Mesodermal cell (in vitro differentiated cells): ENCODE measurements around the gene TKT.
"Not testable (repeated sequence)": the region's sequence is repeated elsewhere in the genome, so short reads cannot be mapped to it uniquely, and the experiment has no call there.

ENCODE experiments used
- H3K27ac ChIP-seq: 2 replicates; pipeline ENCODE4 v1.7.0; 2013; ENCODE audit warnings: mild to moderate bottlenecking, low read depth, low read length, moderate library complexity; ENCODE audit not compliant: severe bottlenecking
- H3K36me3 ChIP-seq: 2 replicates; pipeline ENCODE4 v1.7.1; 2013; ENCODE audit warnings: mild to moderate bottlenecking, low read length, moderate library complexity; ENCODE audit not compliant: control insufficient read depth, insufficient read depth
- H3K4me1 ChIP-seq: one replicate; pipeline ENCODE4 v1.7.1; 2013; ENCODE audit warnings: mild to moderate bottlenecking, low read length; ENCODE audit not compliant: insufficient read depth, control insufficient read depth, poor library complexity, severe bottlenecking
- H3K4me3 ChIP-seq: 2 replicates; pipeline ENCODE4 v1.7.0; 2013; ENCODE audit warnings: low read length, control low read depth, mild to moderate bottlenecking; ENCODE audit not compliant: insufficient read depth, poor library complexity, severe bottlenecking; ENCODE audit errors: extremely low read depth
- H3K9me3 ChIP-seq: 2 replicates; pipeline ENCODE4 v1.7.1; 2013; ENCODE audit warnings: mild to moderate bottlenecking, low read length, moderate library complexity; ENCODE audit not compliant: control insufficient read depth
- WGBS, 2 experiments: methylation state at CpG; one replicate each; pipeline ENCODE4 v1.1.5; 2013; ENCODE audit warnings: missing lambda C conversion rate in 2 of 2; ENCODE audit not compliant: insufficient coverage in 2 of 2; 5-methylcytosine and 5-hydroxymethylcytosine counted together

TKT gene

GRCh38 chr3:53259427-53260259 lies 3.8 kb upstream of the TKT start:
- no peaks in the 10 kb centered on the region for H3K36me3 ChIP-seq
- H3K27ac ChIP-seq = no peak overlapping the region
- WGBS, 2 experiments = 67 to 73% methylated on average over 8 to 9 of the region's 9 CpGs
- no peaks in the 10 kb centered on the region for H3K9me3 ChIP-seq
- peaks cover 9% of the 10 kb centered on the region for H3K4me1 ChIP-seq
- H3K4me3 ChIP-seq = no peak overlapping the region

GRCh38 chr3:53258600-53259426 lies 3.0 kb upstream of the TKT start:
- H3K4me1 ChIP-seq = peaks cover 12% of the 10 kb centered on the region
- 62 to 64% methylated on average over 8 of the region's 8 CpGs for WGBS, 2 experiments
- no peak overlapping the region for H3K4me3 ChIP-seq
- peaks cover 5% of the 10 kb centered on the region for H3K36me3 ChIP-seq
- H3K27ac ChIP-seq = no peak overlapping the region
- H3K9me3 ChIP-seq = no peaks in the 10 kb centered on the region

- peaks cover 14% of the 10 kb centered on the region for H3K36me3 ChIP-seq
- H3K4me3 ChIP-seq = no peak overlapping the region
- H3K9me3 ChIP-seq = no peaks in the 10 kb centered on the region
- H3K27ac ChIP-seq = no peak overlapping the region
- WGBS, 2 experiments = 100% methylated on average over 1 to 2 of the region's 4 CpGs
- H3K4me1 ChIP-seq = peaks cover 21% of the 10 kb centered on the region
These were observed 1.6 kb upstream of the TKT start for GRCh38 chr3:53257465-53257864.

- peaks cover 22% of the 10 kb centered on the region for H3K4me1 ChIP-seq
- peaks cover 15% of the 10 kb centered on the region for H3K36me3 ChIP-seq
- no peak overlapping the region for H3K27ac ChIP-seq
- H3K4me3 ChIP-seq = no peak overlapping the region
- WGBS, 2 experiments = 100% methylated on average over 1 to 2 of the region's 5 CpGs
- no peaks in the 10 kb centered on the region for H3K9me3 ChIP-seq
These were observed 858 bp upstream of the TKT start for GRCh38 chr3:53256704-53257055.

GRCh38 chr3:53255423-53255774 lies 423 bp downstream of the TKT start:
- Histone ChIP-seq H3K4me3 (peak overlapping the region; percentile 98), H3K36me3 (peaks cover 23% of the 10 kb centered on the region), H3K27ac (peak overlapping the region; percentile 80), H3K4me1 (peaks cover 30% of the 10 kb centered on the region), H3K9me3 (no peaks in the 10 kb centered on the region)
- 0 to 1% methylated on average over 15 to 41 of the region's 44 CpGs for WGBS, 2 experiments

GRCh38 chr3:53254509-53255422 lies 1.1 kb downstream of the TKT start:
- peaks cover 29% of the 10 kb centered on the region for H3K36me3 ChIP-seq
- WGBS, 2 experiments = 0 to 6% methylated on average over 20 to 23 of the region's 32 CpGs
- peaks cover 36% of the 10 kb centered on the region for H3K4me1 ChIP-seq
- no peaks in the 10 kb centered on the region for H3K9me3 ChIP-seq
- peak overlapping the region; percentile 98 for H3K4me3 ChIP-seq
- peak overlapping the region; percentile 80 for H3K27ac ChIP-seq

- Histone ChIP-seq H3K4me1 (peaks cover 36% of the 10 kb centered on the region), H3K9me3 (no peaks in the 10 kb centered on the region), H3K27ac (no peak overlapping the region), H3K4me3 (peak overlapping the region; percentile 98), H3K36me3 (peaks cover 34% of the 10 kb centered on the region)
- 45 to 65% methylated on average over 5 of the region's 7 CpGs for WGBS, 2 experiments
These were observed 1.9 kb downstream of the TKT start for GRCh38 chr3:53253707-53254508.

- H3K4me3 ChIP-seq = peak overlapping the region; percentile 18
These were observed 2.9 kb downstream of the TKT start for GRCh38 chr3:53252947-53253322.

GRCh38 chr3:53252096-53252946 lies 3.5 kb downstream of the TKT start:
- no peak overlapping the region for H3K27ac ChIP-seq

More at GRCh38 chr3:53252947-53253322, 2.9 kb downstream of the TKT start:
- not testable (repeated sequence) for H3K9me3 ChIP-seq, H3K27ac ChIP-seq
- H3K4me1 ChIP-seq = peaks cover 36% of the 10 kb centered on the region
- 82 to 92% methylated on average over 5 of the region's 8 CpGs for WGBS, 2 experiments
- peaks cover 42% of the 10 kb centered on the region for H3K36me3 ChIP-seq

More at GRCh38 chr3:53252096-53252946, 3.5 kb downstream of the TKT start:
- WGBS, 2 experiments = 50 to 67% methylated on average over 5 to 9 of the region's 10 CpGs
- peaks cover 49% of the 10 kb centered on the region for H3K36me3 ChIP-seq
- H3K4me3 ChIP-seq = no peak overlapping the region
- no peaks in the 10 kb centered on the region for H3K9me3 ChIP-seq
- peaks cover 36% of the 10 kb centered on the region for H3K4me1 ChIP-seq
